ENCODE measurements around the gene LAYN.

The LAYN gene

DNA sequence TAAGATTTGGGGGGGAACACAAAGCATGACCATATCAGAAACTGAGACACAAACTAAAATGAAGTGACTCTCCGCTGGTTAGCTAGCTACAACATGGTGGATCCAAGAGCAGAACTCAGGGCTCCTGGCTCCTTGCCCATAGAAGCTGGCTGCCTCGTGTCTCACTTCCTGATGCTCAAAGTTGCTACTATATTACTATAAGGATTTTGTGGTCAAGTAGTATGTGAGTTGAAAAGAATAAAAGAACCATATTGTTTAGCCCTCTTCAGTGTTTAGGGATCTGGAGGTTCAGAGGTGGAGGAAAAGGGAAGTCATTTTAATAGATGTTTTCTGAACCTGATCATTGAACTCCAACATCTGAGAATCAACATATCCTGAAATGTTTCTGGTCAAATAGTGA, 44.9 kb downstream of the LAYN start:
- Histone ChIP-seq H3K4me2 (no peak overlapping the region), H2AFZ (ENCODE audit: low read depth) (0 out of 2 replicates have a peak overlapping the region, but pooled peaks have one; percentile 17), H3K9ac (no peak overlapping the region), H3K27ac (no peak overlapping the region), H3K4me1 (ENCODE audit: low read depth, poor library complexity, severe bottlenecking) (peaks cover 7% of the 10 kb centered on the region), H3K36me3 (ENCODE audit: insufficient read depth) (no peaks in the 10 kb centered on the region), H3K79me2 (ENCODE audit: insufficient read depth, low read depth) (no peaks in the 10 kb centered on the region), H3K4me3 (IDR thresholded peaks at IDR 0.05; ENCODE audit: insufficient read depth, low read depth, low read length) (no peak overlapping the region), H4K20me1 (ENCODE audit: insufficient read depth) (no peaks in the 10 kb centered on the region), H3K27me3 (ENCODE audit: insufficient read depth, low read depth) (no peaks in the 10 kb centered on the region)
- TF ChIP-seq, protein P1, sequence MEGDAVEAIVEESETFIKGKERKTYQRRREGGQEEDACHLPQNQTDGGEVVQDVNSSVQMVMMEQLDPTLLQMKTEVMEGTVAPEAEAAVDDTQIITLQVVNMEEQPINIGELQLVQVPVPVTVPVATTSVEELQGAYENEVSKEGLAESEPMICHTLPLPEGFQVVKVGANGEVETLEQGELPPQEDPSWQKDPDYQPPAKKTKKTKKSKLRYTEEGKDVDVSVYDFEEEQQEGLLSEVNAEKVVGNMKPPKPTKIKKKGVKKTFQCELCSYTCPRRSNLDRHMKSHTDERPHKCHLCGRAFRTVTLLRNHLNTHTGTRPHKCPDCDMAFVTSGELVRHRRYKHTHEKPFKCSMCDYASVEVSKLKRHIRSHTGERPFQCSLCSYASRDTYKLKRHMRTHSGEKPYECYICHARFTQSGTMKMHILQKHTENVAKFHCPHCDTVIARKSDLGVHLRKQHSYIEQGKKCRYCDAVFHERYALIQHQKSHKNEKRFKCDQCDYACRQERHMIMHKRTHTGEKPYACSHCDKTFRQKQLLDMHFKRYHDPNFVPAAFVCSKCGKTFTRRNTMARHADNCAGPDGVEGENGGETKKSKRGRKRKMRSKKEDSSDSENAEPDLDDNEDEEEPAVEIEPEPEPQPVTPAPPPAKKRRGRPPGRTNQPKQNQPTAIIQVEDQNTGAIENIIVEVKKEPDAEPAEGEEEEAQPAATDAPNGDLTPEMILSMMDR (conservative IDR thresholded peaks at IDR 0.05; ENCODE audit: low read depth, low read length) = no peak

DNA sequence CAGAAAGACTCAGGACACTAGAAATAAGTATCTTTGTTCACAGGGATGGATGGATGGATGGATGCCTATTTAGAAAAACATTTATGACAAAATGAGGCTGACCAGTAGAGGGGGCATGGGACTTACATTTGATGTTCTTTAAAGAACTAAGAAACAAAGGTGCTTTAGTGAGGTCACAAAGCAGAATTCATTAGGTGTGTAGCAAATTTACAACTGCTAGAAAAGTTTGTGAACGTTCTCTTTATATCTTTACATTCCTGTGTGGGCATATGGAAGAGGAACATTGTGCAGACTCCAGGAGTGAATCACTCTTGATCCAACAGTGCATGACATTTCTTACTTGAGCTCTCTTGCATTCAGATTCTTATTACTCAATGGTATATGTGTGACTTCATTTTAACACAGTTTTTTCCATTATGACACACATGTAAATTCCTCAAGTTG, 45.9 kb downstream of the LAYN start:
- TF ChIP-seq, protein P1 (conservative IDR thresholded peaks at IDR 0.05; ENCODE audit: low read depth, low read length) = peak; percentile 75
- no peaks in the 10 kb centered on the region for H3K36me3 ChIP-seq (ENCODE audit: insufficient read depth)
- H3K4me2 ChIP-seq = no peak overlapping the region
- no peaks in the 10 kb centered on the region for H3K27me3 ChIP-seq (ENCODE audit: insufficient read depth, low read depth)
- no peak overlapping the region for H3K4me3 ChIP-seq (IDR thresholded peaks at IDR 0.05; ENCODE audit: insufficient read depth, low read depth, low read length)
- H2AFZ ChIP-seq (ENCODE audit: low read depth) = no peak overlapping the region
- no peaks in the 10 kb centered on the region for H4K20me1 ChIP-seq (ENCODE audit: insufficient read depth)
- no peaks in the 10 kb centered on the region for H3K79me2 ChIP-seq (ENCODE audit: insufficient read depth, low read depth)
- peaks cover 7% of the 10 kb centered on the region for H3K4me1 ChIP-seq (ENCODE audit: low read depth, poor library complexity, severe bottlenecking)
- H3K9ac ChIP-seq = no peak overlapping the region
- no peak overlapping the region for H3K27ac ChIP-seq

DNA sequence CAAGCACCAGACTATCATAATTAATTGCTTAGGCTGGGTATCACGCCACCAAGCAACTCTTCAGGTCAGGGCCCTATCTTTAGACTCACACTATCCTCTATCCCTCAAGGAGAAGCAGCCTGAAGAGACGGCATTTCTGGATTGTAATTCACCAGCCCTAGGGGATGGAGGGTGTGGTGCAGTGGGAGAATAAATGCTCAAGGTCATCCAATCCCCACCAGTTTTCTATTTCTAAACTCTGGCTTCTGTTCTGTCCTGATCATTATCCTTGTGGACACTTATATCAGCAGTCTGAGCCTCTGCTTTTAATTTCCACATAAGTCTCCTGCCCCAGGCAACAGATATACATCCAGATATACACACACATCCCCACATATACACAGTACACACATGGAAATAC, 48.6 kb downstream of the LAYN start:
- H3K4me3 ChIP-seq (IDR thresholded peaks at IDR 0.05; ENCODE audit: insufficient read depth, low read depth, low read length) = no peak overlapping the region
- TF ChIP-seq, protein P1 (conservative IDR thresholded peaks at IDR 0.05; ENCODE audit: low read depth, low read length) = no peak
- H3K4me2 ChIP-seq = no peak overlapping the region
- H2AFZ ChIP-seq (ENCODE audit: low read depth) = no peak overlapping the region
- no peaks in the 10 kb centered on the region for H3K27me3 ChIP-seq (ENCODE audit: insufficient read depth, low read depth)
- peaks cover 7% of the 10 kb centered on the region for H3K4me1 ChIP-seq (ENCODE audit: low read depth, poor library complexity, severe bottlenecking)
- H3K27ac ChIP-seq = no peak overlapping the region
- no peaks in the 10 kb centered on the region for H3K36me3 ChIP-seq (ENCODE audit: insufficient read depth)
- H4K20me1 ChIP-seq (ENCODE audit: insufficient read depth) = no peaks in the 10 kb centered on the region
- H3K79me2 ChIP-seq (ENCODE audit: insufficient read depth, low read depth) = no peaks in the 10 kb centered on the region
- no peak overlapping the region for H3K9ac ChIP-seq

DNA sequence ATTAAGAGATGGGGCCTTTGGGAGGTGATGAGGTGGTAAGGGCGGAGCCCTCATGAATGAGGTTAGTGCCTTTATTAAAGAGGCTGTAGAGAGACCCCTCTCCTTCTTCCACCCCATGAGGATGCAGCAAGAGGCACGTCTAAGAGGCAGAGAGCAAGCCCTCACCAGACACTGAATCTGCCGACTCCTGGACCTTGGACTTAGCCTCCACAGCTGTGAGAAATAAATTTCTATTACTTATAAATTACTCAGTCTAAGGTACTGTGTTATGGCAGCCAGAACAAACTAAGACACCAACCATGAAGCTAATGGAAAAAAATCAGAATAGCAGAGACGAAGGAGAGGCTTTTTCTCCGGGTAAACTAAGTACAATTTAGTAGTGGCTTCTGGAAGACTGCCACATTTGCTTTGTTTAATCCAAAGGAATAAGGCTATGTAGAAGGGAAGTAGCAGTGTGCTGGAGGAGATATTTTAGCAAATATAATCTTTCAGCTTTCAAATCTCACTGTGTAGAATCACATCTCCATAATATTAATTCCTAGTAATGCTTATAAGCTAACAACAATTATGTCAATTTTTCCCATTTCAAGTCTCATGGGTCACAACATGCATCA, 49.5 kb downstream of the LAYN start:
- Histone ChIP-seq H3K4me1 (ENCODE audit: low read depth, poor library complexity, severe bottlenecking) (peaks cover 7% of the 10 kb centered on the region), H2AFZ (ENCODE audit: low read depth) (no peak overlapping the region), H3K79me2 (ENCODE audit: insufficient read depth, low read depth) (no peaks in the 10 kb centered on the region), H3K9ac (no peak overlapping the region), H3K4me3 (IDR thresholded peaks at IDR 0.05; ENCODE audit: insufficient read depth, low read depth, low read length) (no peak overlapping the region), H3K36me3 (ENCODE audit: insufficient read depth) (no peaks in the 10 kb centered on the region), H3K27me3 (ENCODE audit: insufficient read depth, low read depth) (no peaks in the 10 kb centered on the region), H4K20me1 (ENCODE audit: insufficient read depth) (no peaks in the 10 kb centered on the region), H3K4me2 (no peak overlapping the region), H3K27ac (no peak overlapping the region)
- TF ChIP-seq, protein P1 (conservative IDR thresholded peaks at IDR 0.05; ENCODE audit: low read depth, low read length) = no peak

Data from KMS-11 (cell line).